KMS-11 (cell line): Measurements from ENCODE around the gene DSCAML1.

Source experiments
- H2AFZ ChIP-seq: fragments of 200-600 bp; sonication (generic); 2 replicates; pipeline ENCODE4 v1.6.1; 2016; ENCODE audit warnings: antibody characterized with exemption, mixed run types, low read depth
- H3K27ac ChIP-seq: fragments of 200-600 bp; sonication (generic); 2 replicates; pipeline ENCODE4 v1.6.1; 2016; ENCODE audit warnings: mild to moderate bottlenecking, mixed run types
- H3K27me3 ChIP-seq: fragments of 200-600 bp; sonication (generic); 2 replicates; pipeline ENCODE4 v1.6.1; 2017; ENCODE audit warnings: mild to moderate bottlenecking, low read depth, mixed run types, moderate library complexity; ENCODE audit not compliant: insufficient read depth
- H3K36me3 ChIP-seq: fragments of 200-600 bp; sonication (generic); 2 replicates; pipeline ENCODE4 v1.6.1; 2017; ENCODE audit warnings: mild to moderate bottlenecking, mixed run types; ENCODE audit not compliant: insufficient read depth
- H3K4me1 ChIP-seq: fragments of 200-600 bp; sonication (generic); 2 replicates; pipeline ENCODE4 v1.6.1; 2016; ENCODE audit warnings: mild to moderate bottlenecking, low read depth, mixed run types; ENCODE audit not compliant: poor library complexity, severe bottlenecking
- H3K4me2 ChIP-seq: fragments of 200-600 bp; sonication (generic); 2 replicates; pipeline ENCODE4 v1.7.0; 2016; ENCODE audit warnings: mild to moderate bottlenecking, mixed run types
- H3K4me3 ChIP-seq: fragments of 200-600 bp; sonication (generic); IDR thresholded peaks from 2 replicates; pipeline ENCODE4 v1.6.1; 2017; ENCODE audit warnings: low read depth, low read length, mixed read lengths; ENCODE audit not compliant: insufficient read depth
- H3K79me2 ChIP-seq: fragments of 200-600 bp; sonication (generic); 2 replicates; pipeline ENCODE4 v1.6.1; 2016; ENCODE audit warnings: low read depth, mixed run types; ENCODE audit not compliant: insufficient read depth
- H3K9ac ChIP-seq: fragments of 200-600 bp; sonication (generic); 2 replicates; pipeline ENCODE4 v1.6.1; 2016; ENCODE audit warnings: mild to moderate bottlenecking, mixed run types
- H4K20me1 ChIP-seq: fragments of 200-600 bp; sonication (generic); 2 replicates; pipeline ENCODE4 v1.6.1; 2016; ENCODE audit warnings: mild to moderate bottlenecking, mixed run types; ENCODE audit not compliant: insufficient read depth
- TF ChIP-seq, protein P1 (sequence below): fragments of 200-600 bp; sonication (generic); conservative IDR thresholded peaks from 2 replicates; pipeline ENCODE4 v1.6.1; 2017; ENCODE audit warnings: low read depth, mild to moderate bottlenecking, antibody characterized with exemption, low read length, moderate library complexity, mixed read lengths

Gene DSCAML1

GRCh38 chr11:117573326-117573725 is 223.7 kb downstream of the DSCAML1 start:
- H3K79me2 ChIP-seq: no peaks in the 10 kb centered on the region
- no peaks in the 10 kb centered on the region for H4K20me1 ChIP-seq
- no peak overlapping the region for H3K4me3 ChIP-seq
- no peak overlapping the region for H2AFZ ChIP-seq
- H3K27me3 ChIP-seq: no peaks in the 10 kb centered on the region
- no peak overlapping the region for H3K27ac ChIP-seq
- no peaks in the 10 kb centered on the region for H3K4me1 ChIP-seq
- no peak overlapping the region for H3K9ac ChIP-seq
- no peak overlapping the region for H3K4me2 ChIP-seq
- H3K36me3 ChIP-seq: no peaks in the 10 kb centered on the region
- TF ChIP-seq, protein P1, sequence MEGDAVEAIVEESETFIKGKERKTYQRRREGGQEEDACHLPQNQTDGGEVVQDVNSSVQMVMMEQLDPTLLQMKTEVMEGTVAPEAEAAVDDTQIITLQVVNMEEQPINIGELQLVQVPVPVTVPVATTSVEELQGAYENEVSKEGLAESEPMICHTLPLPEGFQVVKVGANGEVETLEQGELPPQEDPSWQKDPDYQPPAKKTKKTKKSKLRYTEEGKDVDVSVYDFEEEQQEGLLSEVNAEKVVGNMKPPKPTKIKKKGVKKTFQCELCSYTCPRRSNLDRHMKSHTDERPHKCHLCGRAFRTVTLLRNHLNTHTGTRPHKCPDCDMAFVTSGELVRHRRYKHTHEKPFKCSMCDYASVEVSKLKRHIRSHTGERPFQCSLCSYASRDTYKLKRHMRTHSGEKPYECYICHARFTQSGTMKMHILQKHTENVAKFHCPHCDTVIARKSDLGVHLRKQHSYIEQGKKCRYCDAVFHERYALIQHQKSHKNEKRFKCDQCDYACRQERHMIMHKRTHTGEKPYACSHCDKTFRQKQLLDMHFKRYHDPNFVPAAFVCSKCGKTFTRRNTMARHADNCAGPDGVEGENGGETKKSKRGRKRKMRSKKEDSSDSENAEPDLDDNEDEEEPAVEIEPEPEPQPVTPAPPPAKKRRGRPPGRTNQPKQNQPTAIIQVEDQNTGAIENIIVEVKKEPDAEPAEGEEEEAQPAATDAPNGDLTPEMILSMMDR: no peak

DNA sequence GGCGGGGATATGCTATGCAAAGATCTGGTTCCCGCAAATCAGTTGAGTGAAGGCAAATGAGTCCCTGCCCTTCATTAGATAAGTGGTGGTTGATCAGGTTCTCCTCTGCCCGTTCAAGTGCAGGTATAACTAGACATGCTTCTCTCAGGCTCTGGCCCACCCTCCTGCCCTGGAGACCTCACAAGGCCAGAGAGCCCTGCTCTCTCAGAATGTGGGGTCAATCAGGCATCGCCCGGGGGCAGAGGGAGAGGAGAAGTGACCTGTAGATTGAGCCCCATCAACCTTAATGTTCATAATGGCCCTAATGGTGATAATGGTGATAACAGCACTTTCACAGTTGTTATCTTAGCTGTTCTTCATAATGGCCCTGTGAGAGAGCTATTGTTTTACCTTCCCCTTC is 224.3 kb downstream of the DSCAML1 start:
- no peaks in the 10 kb centered on the region for H3K79me2 ChIP-seq
- H3K4me1 ChIP-seq: no peaks in the 10 kb centered on the region
- H3K27me3 ChIP-seq: no peaks in the 10 kb centered on the region
- no peak overlapping the region for H3K27ac ChIP-seq
- no peaks in the 10 kb centered on the region for H4K20me1 ChIP-seq
- H3K4me3 ChIP-seq: no peak overlapping the region
- H3K9ac ChIP-seq: no peak overlapping the region
- no peak overlapping the region for H3K4me2 ChIP-seq
- TF ChIP-seq, protein P1: no peak
- no peak overlapping the region for H2AFZ ChIP-seq
- H3K36me3 ChIP-seq: no peaks in the 10 kb centered on the region

DNA sequence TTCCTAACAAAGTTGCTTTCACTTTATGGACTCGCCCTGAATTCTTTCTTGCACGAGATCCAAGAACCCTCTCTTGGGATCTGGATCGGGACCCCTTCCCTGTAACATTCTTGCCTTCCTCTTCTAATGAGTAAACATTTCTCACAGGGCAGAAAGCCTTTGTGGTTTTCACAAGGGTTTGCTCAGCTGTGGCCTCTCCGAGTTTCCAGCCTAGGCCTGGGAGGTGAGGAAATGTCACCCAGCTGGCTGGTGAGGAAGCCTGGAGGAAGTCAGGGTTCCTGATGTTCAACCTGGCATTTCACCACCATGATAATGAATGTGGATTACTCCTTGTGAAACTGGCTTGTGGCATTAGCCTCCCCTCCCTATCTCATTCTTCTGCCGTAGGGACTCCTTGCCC is 224.9 kb downstream of the DSCAML1 start:
- Histone ChIP-seq H3K27ac (no peak overlapping the region), H3K79me2 (no peaks in the 10 kb centered on the region), H3K4me1 (no peaks in the 10 kb centered on the region), H3K4me2 (no peak overlapping the region), H3K9ac (no peak overlapping the region), H4K20me1 (no peaks in the 10 kb centered on the region), H2AFZ (no peak overlapping the region), H3K27me3 (no peaks in the 10 kb centered on the region), H3K36me3 (no peaks in the 10 kb centered on the region), H3K4me3 (no peak overlapping the region)
- TF ChIP-seq, protein P1: no peak

- Histone ChIP-seq H3K4me3 (no peak overlapping the region), H3K36me3 (no peaks in the 10 kb centered on the region), H2AFZ (no peak overlapping the region), H3K27ac (no peak overlapping the region), H3K4me2 (no peak overlapping the region), H3K4me1 (no peaks in the 10 kb centered on the region), H3K9ac (no peak overlapping the region), H3K27me3 (no peaks in the 10 kb centered on the region), H3K79me2 (no peaks in the 10 kb centered on the region), H4K20me1 (no peaks in the 10 kb centered on the region)
- TF ChIP-seq, protein P1: no peak
Measured at GRCh38 chr11:117570701-117571100, 226.3 kb downstream of the DSCAML1 start.
